ENCODE results near the gene NOXO1. TPM values are rescaled to one million over a fixed set of nuclear protein-coding genes. Genes with fewer than 3 reads are reported as not detected.

The NOXO1 gene
- total and polyA plus RNA-seq, 9 of the 15 experiments (the other 6 are each of a cell fraction or from before 2014, with no cell fraction given), result not detected

GRCh38 chr16:1966460-1966859 lies 14.8 kb downstream of the NOXO1 start, which contains the start of gene RNF151:
RNF151 (plus strand) TSS chr16:1966856; CDS start chr16:1966882, 26 bp downstream.
- H3K9me3 ChIP-seq (replicated peaks; ENCODE audit: control insufficient read depth, insufficient read depth, low read depth, low read length), result no peaks in the 10 kb centered on the region
- H4K20me1 ChIP-seq (replicated peaks; ENCODE audit: control insufficient read depth, insufficient read depth, low read length), result peaks cover 25% of the 10 kb centered on the region
- DNase-seq (ENCODE audit: extremely low read depth in 1 of 4, low spot score in 3 of 4) (no peak), ATAC-seq (no peak), FAIRE-seq (no peak)
- H3K9ac ChIP-seq (ENCODE audit: insufficient read depth in 1 of 2, low read depth in 2 of 2, low read length in 2 of 2), result peak within 1 kb of the TSS; percentile 94 to 100
- H3K4me2 ChIP-seq (ENCODE audit: insufficient read depth, low read length), result peak within 1 kb of the TSS; percentile 86
- peak within 1 kb of the TSS; percentile 89 for H3K4me3 ChIP-seq
- 86% methylated on average over 5 of the region's 6 CpGs for WGBS (ENCODE audit: insufficient coverage, low coverage, missing lambda C conversion rate)
- intact Hi-C loops (cut with micrococcal nuclease), result no loop called here
- H2AFZ ChIP-seq (ENCODE audit: low read depth, low read length), result no peak within 1 kb of the TSS
- H3K4me1 ChIP-seq (replicated peaks in 1 of 2; ENCODE audit: control insufficient read depth in 2 of 2, insufficient read depth in 2 of 2, low read length in 2 of 2), result peaks cover 5 to 51% of the 10 kb centered on the region in 2 experiments; a peak in 4 of 5 replicates
- H3K9me1 ChIP-seq (ENCODE audit: control insufficient read depth, insufficient read depth, low read length), result peaks cover 3% of the 10 kb centered on the region
- no TSS peak for BruUV-seq (replicated peaks)
- peaks cover 62% of the 10 kb centered on the region for H3K79me2 ChIP-seq (ENCODE audit: control insufficient read depth, insufficient read depth, low read length)
- in situ Hi-C loops (cut with MboI), result no loop called here
- no peak for TF ChIP-seq CBFA2T2 (conservative IDR thresholded peaks at IDR 0.05)
- TF ChIP-seq ZNF121 (CRISPR knock-in tag; conservative IDR thresholded peaks at IDR 0.05), result peak; percentile 93
- H3K27ac ChIP-seq (ENCODE audit: extremely low read depth, low read depth, low read length), result peak within 1 kb of the TSS; percentile 85
- H3K27me3 ChIP-seq (ENCODE audit: control insufficient read depth in 2 of 2, insufficient read depth in 2 of 2, low read length in 2 of 2), result no peaks in the 10 kb centered on the region
- peaks cover 27% of the 10 kb centered on the region for H3K36me3 ChIP-seq (ENCODE audit: control insufficient read depth, insufficient read depth, low read length)
- CTCF ChIA-PET (ENCODE audit: low intra/inter-chr PET ratio), result no interaction called here
- POLR2A ChIA-PET, result interaction anchor here (0.6 to 3.9 kb wide), 9 partner anchors 9 to 1006 kb away, joined by 3 to 103 read pairs (median 5); partner anchors contain the start of genes GFER, NME3, NOXO1 and SYNGR3

- Histone ChIP-seq H3K4me1 (replicated peaks in 1 of 2; ENCODE audit: control insufficient read depth in 2 of 2, insufficient read depth in 2 of 2, low read length in 2 of 2) (peaks cover 8 to 48% of the 10 kb centered on the region in 2 experiments; a peak in 3 of 5 replicates), H4K20me1 (replicated peaks; ENCODE audit: control insufficient read depth, insufficient read depth, low read length) (peaks cover 33% of the 10 kb centered on the region), H3K4me3 (peak overlapping the region; percentile 89), H3K27me3 (ENCODE audit: control insufficient read depth in 2 of 2, insufficient read depth in 2 of 2, low read length in 2 of 2) (no peaks in the 10 kb centered on the region), H3K36me3 (ENCODE audit: control insufficient read depth, insufficient read depth, low read length) (peaks cover 36% of the 10 kb centered on the region), H3K4me2 (ENCODE audit: insufficient read depth, low read length) (peak overlapping the region; percentile 86), H3K79me2 (ENCODE audit: control insufficient read depth, insufficient read depth, low read length) (peaks cover 63% of the 10 kb centered on the region), H3K9me3 (replicated peaks; ENCODE audit: control insufficient read depth, insufficient read depth, low read depth, low read length) (no peaks in the 10 kb centered on the region), H3K27ac (ENCODE audit: extremely low read depth, low read depth, low read length) (peak overlapping the region; percentile 85), H2AFZ (ENCODE audit: low read depth, low read length) (0 out of 2 replicates have a peak overlapping the region, but pooled peaks have one; percentile 73), H3K9me1 (ENCODE audit: control insufficient read depth, insufficient read depth, low read length) (peaks cover 3% of the 10 kb centered on the region), H3K9ac (ENCODE audit: insufficient read depth in 1 of 2, low read depth in 2 of 2, low read length in 2 of 2) (peak overlapping the region; percentile 94 to 100)
- CTCF ChIA-PET (ENCODE audit: low intra/inter-chr PET ratio), result no interaction called here
- no peak for ATAC-seq
- POLR2A ChIA-PET, result interaction anchor here (0.6 to 3.9 kb wide), 48 partner anchors 8 to 923 kb away, joined by 3 to 103 read pairs (median 5); partner anchors contain the start of genes FAHD1, GFER, HAGH and MEIOB
- no peak for DNase-seq (ENCODE audit: extremely low read depth in 1 of 4, low spot score in 3 of 4)
- in situ Hi-C loops (cut with MboI), result no loop called here
- WGBS (ENCODE audit: insufficient coverage, low coverage, missing lambda C conversion rate), result 1% methylated on average over 23 of the region's 24 CpGs
- FAIRE-seq, result no peak
- no TSS peak for BruUV-seq (replicated peaks)
- intact Hi-C loops (cut with micrococcal nuclease), result loop anchor here (2.0 kb wide), 1 partner anchor 23 kb away; the partner anchor contains the start of gene MSRB1
- TF ChIP-seq KDM5B (IDR thresholded peaks at IDR 0.05; ENCODE audit: insufficient replicate concordance, low read depth, low read length) (peak; percentile 25), FOXP1 (CRISPR knock-in tag; IDR thresholded peaks at IDR 0.05) (0 out of 2 replicates have a peak, but pooled peaks have one; percentile 0), ZNF140 (CRISPR knock-in tag; IDR thresholded peaks at IDR 0.05) (no peak), NKRF (IDR thresholded peaks at IDR 0.05; ENCODE audit: borderline replicate concordance) (no peak), CHD1 (IDR thresholded peaks at IDR 0.05; ENCODE audit: low read length) (peak; percentile 15), L3MBTL2 (IDR thresholded peaks at IDR 0.05) (no peak), ZNF644 (tag; IDR thresholded peaks at IDR 0.05; ENCODE audit: low read depth) (no peak), E2F5 (CRISPR knock-in tag; IDR thresholded peaks at IDR 0.05) (0 out of 2 replicates have a peak, but pooled peaks have one; percentile 36), MTA2 (IDR thresholded peaks at IDR 0.05; ENCODE audit: low read depth) (no peak), SP1 (CRISPR knock-in tag; IDR thresholded peaks at IDR 0.05) (peak; percentile 43; the same call in 1 of the 2 replicates)
Observed at GRCh38 chr16:1965396-1966001, 15.8 kb downstream of the NOXO1 start.

Data from K562 (cell line).